ENCODE results near the gene RNF26. TPM values are rescaled to one million over a fixed set of nuclear protein-coding genes. Genes with fewer than 3 reads are reported as not detected.
A peak's percentile ranks its signal among the peaks of the same experiment; 100 is the strongest.

RNF26 gene
- total and polyA plus RNA-seq, 12 donors = 5.2 to 28.0 (median 12.7) TPM

GRCh38 chr11:119362741-119363080 lies 28.4 kb downstream of the RNF26 start:
- peak overlapping the region in 1 of 4 donors; percentile 72 for H3K4me3 ChIP-seq
- TF ChIP-seq POLR2A (IDR thresholded peaks at IDR 0.05) = no peak
- TF ChIP-seq CTCF (IDR thresholded peaks at IDR 0.05) = no peak
- peaks cover 0 to 17% of the 10 kb centered on the region in 2 donors for H3K36me3 ChIP-seq (replicated peaks in 1 of 2)
- DNase-seq = no peak
- WGBS, 4 donors = 90 to 95% (median 91%) methylated on average over 2 to 5 of the region's 5 CpGs
- H3K27ac ChIP-seq = peak overlapping the region; percentile 78 to 89 (median 81)
- intact Hi-C loops (cut with DNase I) = no loop called here
- no peaks in the 10 kb centered on the region for H3K27me3 ChIP-seq
- H3K9me3 ChIP-seq (replicated peaks in 1 of 3) = no peaks in the 10 kb centered on the region
- peaks cover 43 to 46% of the 10 kb centered on the region in 2 donors for H3K4me1 ChIP-seq (replicated peaks in 1 of 2)

- Histone ChIP-seq H3K4me3 (peak overlapping the region in 2 of 4 donors; percentile 28 to 72), H3K36me3 (replicated peaks in 1 of 2) (peaks cover 0 to 11% of the 10 kb centered on the region in 2 donors), H3K27ac (peak overlapping the region in 4 of 5 donors; percentile 78 to 89 (median 83)), H3K27me3 (no peaks in the 10 kb centered on the region), H3K4me1 (replicated peaks in 1 of 2) (peaks cover 48 to 52% of the 10 kb centered on the region in 2 donors), H3K9me3 (replicated peaks in 1 of 3) (no peaks in the 10 kb centered on the region)
- WGBS, 4 donors = 34 to 46% (median 40%) methylated on average over 20 to 44 of the region's 44 CpGs
- peak in 1 of 2 donors; percentile 27 for TF ChIP-seq POLR2A (IDR thresholded peaks at IDR 0.05)
- no peak for TF ChIP-seq CTCF (IDR thresholded peaks at IDR 0.05)
- intact Hi-C loops (cut with DNase I) = no loop called here
- DNase-seq = peak in 5 of 7 donors; percentile 42 to 69 (median 54)
Measured at GRCh38 chr11:119363081-119363850, 28.9 kb downstream of the RNF26 start.

GRCh38 chr11:119363851-119364590 lies 29.7 kb downstream of the RNF26 start:
- Histone ChIP-seq H3K9me3 (replicated peaks in 1 of 3) (no peaks in the 10 kb centered on the region), H3K36me3 (replicated peaks in 1 of 2) (peaks cover 0 to 4% of the 10 kb centered on the region in 2 donors), H3K4me1 (replicated peaks in 1 of 2) (peaks cover 55 to 59% of the 10 kb centered on the region in 2 donors), H3K27ac (peak overlapping the region in 4 of 5 donors; percentile 78 to 89 (median 83)), H3K27me3 (no peaks in the 10 kb centered on the region), H3K4me3 (peak overlapping the region in 2 of 4 donors; percentile 28 to 72)
- intact Hi-C loops (cut with DNase I) = no loop called here
- 3 to 23% (median 10%) methylated on average over 4 to 87 of the region's 88 CpGs for WGBS, 4 donors
- peak; percentile 44 to 92 for TF ChIP-seq POLR2A (IDR thresholded peaks at IDR 0.05)
- TF ChIP-seq CTCF (IDR thresholded peaks at IDR 0.05) = no peak
- peak in 6 of 7 donors; percentile 60 to 80 (median 71) for DNase-seq

- Histone ChIP-seq H3K4me1 (replicated peaks in 1 of 2) (peaks cover 65 to 68% of the 10 kb centered on the region in 2 donors), H3K36me3 (replicated peaks in 1 of 2) (no peaks in the 10 kb centered on the region), H3K9me3 (replicated peaks in 1 of 3) (no peaks in the 10 kb centered on the region), H3K27ac (peak overlapping the region in 3 of 5 donors; percentile 63 to 85 (median 78)), H3K4me3 (peak overlapping the region in 1 of 4 donors; percentile 72), H3K27me3 (no peaks in the 10 kb centered on the region)
- intact Hi-C loops (cut with DNase I) = no loop called here
- TF ChIP-seq POLR2A (IDR thresholded peaks at IDR 0.05) (peak in 1 of 2 donors; percentile 37), CTCF (IDR thresholded peaks at IDR 0.05) (no peak)
- WGBS, 4 donors = 59 to 69% (median 68%) methylated on average over 6 of the region's 6 CpGs
- DNase-seq = peak in 3 of 7 donors; percentile 16 to 56 (median 53)
Measured at GRCh38 chr11:119365071-119365591, 30.8 kb downstream of the RNF26 start.
